ENCODE measurements around the gene EXOC4.

Gene EXOC4

GRCh38 chr7:133309333-133309732 is 56.5 kb downstream of the EXOC4 start:
- POLR2A ChIA-PET, result no interaction called here
- Histone ChIP-seq H3K27me3 (replicated peaks in 2 of 5; ENCODE audit: control insufficient read depth in 4 of 5, insufficient read depth in 5 of 5, low read length in 4 of 5) (no peaks in the 10 kb centered on the region), H3K4me1 (ENCODE audit: control extremely low read depth in 1 of 4, control insufficient read depth in 4 of 4, insufficient read depth in 4 of 4, low read length in 3 of 4) (no peaks in the 10 kb centered on the region), H3K36me3 (ENCODE audit: control insufficient read depth in 4 of 4, insufficient read depth in 4 of 4, low read length in 3 of 4) (peaks cover 17 to 54% (median 31%) of the 10 kb centered on the region in 4 experiments), H3K9me3 (ENCODE audit: control extremely low read depth in 1 of 5, control insufficient read depth in 4 of 5, insufficient read depth in 2 of 5, low read depth in 1 of 5, low read length in 4 of 5) (no peaks in the 10 kb centered on the region), H3K4me3 (ENCODE audit: control insufficient read depth in 1 of 7, extremely low read depth in 1 of 7, insufficient read depth in 4 of 7, low read depth in 2 of 7, low read length in 6 of 7) (no peak overlapping the region), H3K27ac (ENCODE audit: insufficient read depth in 1 of 2, low read depth in 1 of 2, low read length in 2 of 2, poor library complexity in 1 of 2, severe bottlenecking in 2 of 2) (no peak overlapping the region)
- CTCF ChIA-PET, result no interaction called here
- WGBS (ENCODE audit: insufficient coverage), result 100% methylated on average over 4 of the region's 6 CpGs
- no peak for DNase-seq

- H3K4me3 ChIP-seq (ENCODE audit: control insufficient read depth in 1 of 7, extremely low read depth in 1 of 7, insufficient read depth in 4 of 7, low read depth in 2 of 7, low read length in 6 of 7), result no peak overlapping the region
- ChIA-PET CTCF (no interaction called here), POLR2A (no interaction called here)
- H3K9me3 ChIP-seq (ENCODE audit: control extremely low read depth in 1 of 5, control insufficient read depth in 4 of 5, insufficient read depth in 2 of 5, low read depth in 1 of 5, low read length in 4 of 5), result no peaks in the 10 kb centered on the region
- WGBS (ENCODE audit: insufficient coverage), result 74% methylated on average over 3 of the region's 3 CpGs
- no peak overlapping the region for H3K27ac ChIP-seq (ENCODE audit: insufficient read depth in 1 of 2, low read depth in 1 of 2, low read length in 2 of 2, poor library complexity in 1 of 2, severe bottlenecking in 2 of 2)
- H3K27me3 ChIP-seq (replicated peaks in 2 of 5; ENCODE audit: control insufficient read depth in 4 of 5, insufficient read depth in 5 of 5, low read length in 4 of 5), result no peaks in the 10 kb centered on the region
- H3K36me3 ChIP-seq (ENCODE audit: control insufficient read depth in 4 of 4, insufficient read depth in 4 of 4, low read length in 3 of 4), result peaks cover 17 to 49% (median 32%) of the 10 kb centered on the region in 4 experiments
- no peaks in the 10 kb centered on the region for H3K4me1 ChIP-seq (ENCODE audit: control extremely low read depth in 1 of 4, control insufficient read depth in 4 of 4, insufficient read depth in 4 of 4, low read length in 3 of 4)
- DNase-seq, result no peak
Measured at GRCh38 chr7:133310232-133310862, 57.5 kb downstream of the EXOC4 start.

- ChIA-PET CTCF (no interaction called here), POLR2A (no interaction called here)
- peaks cover 6 to 23% (median 16%) of the 10 kb centered on the region in 4 experiments for H3K36me3 ChIP-seq (ENCODE audit: control insufficient read depth in 4 of 4, insufficient read depth in 4 of 4, low read length in 3 of 4)
- no peak overlapping the region for H3K4me3 ChIP-seq (ENCODE audit: control insufficient read depth in 1 of 7, extremely low read depth in 1 of 7, insufficient read depth in 4 of 7, low read depth in 2 of 7, low read length in 6 of 7)
- WGBS (ENCODE audit: insufficient coverage), result no CpG with 5 or more reads among the region's 1 CpG
- H3K9me3 ChIP-seq (ENCODE audit: control extremely low read depth in 1 of 5, control insufficient read depth in 4 of 5, insufficient read depth in 2 of 5, low read depth in 1 of 5, low read length in 4 of 5), result no peaks in the 10 kb centered on the region
- H3K27ac ChIP-seq (ENCODE audit: insufficient read depth in 1 of 2, low read depth in 1 of 2, low read length in 2 of 2, poor library complexity in 1 of 2, severe bottlenecking in 2 of 2), result no peak overlapping the region
- no peaks in the 10 kb centered on the region for H3K27me3 ChIP-seq (replicated peaks in 2 of 5; ENCODE audit: control insufficient read depth in 4 of 5, insufficient read depth in 5 of 5, low read length in 4 of 5)
- H3K4me1 ChIP-seq (ENCODE audit: control extremely low read depth in 1 of 4, control insufficient read depth in 4 of 4, insufficient read depth in 4 of 4, low read length in 3 of 4), result no peaks in the 10 kb centered on the region
- DNase-seq, result no peak
Measured at GRCh38 chr7:133313575-133313974, 60.7 kb downstream of the EXOC4 start.

GRCh38 chr7:133314084-133314483 is 61.2 kb downstream of the EXOC4 start:
- H3K4me1 ChIP-seq (ENCODE audit: control extremely low read depth in 1 of 4, control insufficient read depth in 4 of 4, insufficient read depth in 4 of 4, low read length in 3 of 4), result no peaks in the 10 kb centered on the region
- WGBS (ENCODE audit: insufficient coverage), result no CpG with 5 or more reads among the region's 1 CpG
- POLR2A ChIA-PET, result no interaction called here
- H3K4me3 ChIP-seq (ENCODE audit: control insufficient read depth in 1 of 7, extremely low read depth in 1 of 7, insufficient read depth in 4 of 7, low read depth in 2 of 7, low read length in 6 of 7), result no peak overlapping the region
- H3K9me3 ChIP-seq (ENCODE audit: control extremely low read depth in 1 of 5, control insufficient read depth in 4 of 5, insufficient read depth in 2 of 5, low read depth in 1 of 5, low read length in 4 of 5), result no peaks in the 10 kb centered on the region
- no peaks in the 10 kb centered on the region for H3K27me3 ChIP-seq (replicated peaks in 2 of 5; ENCODE audit: control insufficient read depth in 4 of 5, insufficient read depth in 5 of 5, low read length in 4 of 5)
- DNase-seq, result no peak
- peaks cover 6 to 18% (median 13%) of the 10 kb centered on the region in 4 experiments for H3K36me3 ChIP-seq (ENCODE audit: control insufficient read depth in 4 of 4, insufficient read depth in 4 of 4, low read length in 3 of 4)
- H3K27ac ChIP-seq (ENCODE audit: insufficient read depth in 1 of 2, low read depth in 1 of 2, low read length in 2 of 2, poor library complexity in 1 of 2, severe bottlenecking in 2 of 2), result no peak overlapping the region
- CTCF ChIA-PET, result no interaction called here

- Histone ChIP-seq H3K4me3 (ENCODE audit: control insufficient read depth in 1 of 7, extremely low read depth in 1 of 7, insufficient read depth in 4 of 7, low read depth in 2 of 7, low read length in 6 of 7) (no peak overlapping the region), H3K27ac (ENCODE audit: insufficient read depth in 1 of 2, low read depth in 1 of 2, low read length in 2 of 2, poor library complexity in 1 of 2, severe bottlenecking in 2 of 2) (no peak overlapping the region), H3K9me3 (ENCODE audit: control extremely low read depth in 1 of 5, control insufficient read depth in 4 of 5, insufficient read depth in 2 of 5, low read depth in 1 of 5, low read length in 4 of 5) (no peaks in the 10 kb centered on the region), H3K36me3 (ENCODE audit: control insufficient read depth in 4 of 4, insufficient read depth in 4 of 4, low read length in 3 of 4) (peaks cover 2 to 13% (median 8%) of the 10 kb centered on the region in 4 experiments), H3K4me1 (ENCODE audit: control extremely low read depth in 1 of 4, control insufficient read depth in 4 of 4, insufficient read depth in 4 of 4, low read length in 3 of 4) (no peaks in the 10 kb centered on the region), H3K27me3 (replicated peaks in 2 of 5; ENCODE audit: control insufficient read depth in 4 of 5, insufficient read depth in 5 of 5, low read length in 4 of 5) (no peaks in the 10 kb centered on the region)
- 100% methylated on average over 3 of the region's 6 CpGs for WGBS (ENCODE audit: insufficient coverage)
- DNase-seq, result no peak
- ChIA-PET POLR2A (no interaction called here), CTCF (no interaction called here)
Measured at GRCh38 chr7:133315332-133316040, 62.6 kb downstream of the EXOC4 start.

- ChIA-PET CTCF (interaction anchor here (0.7 to 1.1 kb wide), 2 partner anchors 18 to 34 kb away, joined by 3 to 4 read pairs; no protein-coding TSS in a partner anchor), POLR2A (no interaction called here)
- H3K9me3 ChIP-seq (ENCODE audit: control extremely low read depth in 1 of 5, control insufficient read depth in 4 of 5, insufficient read depth in 2 of 5, low read depth in 1 of 5, low read length in 4 of 5), result peaks cover 0 to 2% (median 0%) of the 10 kb centered on the region in 5 experiments
- DNase-seq, result no peak
- H3K4me3 ChIP-seq (ENCODE audit: control insufficient read depth in 1 of 7, extremely low read depth in 1 of 7, insufficient read depth in 4 of 7, low read depth in 2 of 7, low read length in 6 of 7), result no peak overlapping the region
- no peaks in the 10 kb centered on the region for H3K4me1 ChIP-seq (ENCODE audit: control extremely low read depth in 1 of 4, control insufficient read depth in 4 of 4, insufficient read depth in 4 of 4, low read length in 3 of 4)
- H3K27ac ChIP-seq (ENCODE audit: insufficient read depth in 1 of 2, low read depth in 1 of 2, low read length in 2 of 2, poor library complexity in 1 of 2, severe bottlenecking in 2 of 2), result no peak overlapping the region
- peaks cover 3 to 17% (median 7%) of the 10 kb centered on the region in 4 experiments for H3K36me3 ChIP-seq (ENCODE audit: control insufficient read depth in 4 of 4, insufficient read depth in 4 of 4, low read length in 3 of 4)
- H3K27me3 ChIP-seq (replicated peaks in 2 of 5; ENCODE audit: control insufficient read depth in 4 of 5, insufficient read depth in 5 of 5, low read length in 4 of 5), result no peaks in the 10 kb centered on the region
- no CpG with 5 or more reads among the region's 2 CpGs for WGBS (ENCODE audit: insufficient coverage)
Measured at GRCh38 chr7:133319842-133320241, 67.0 kb downstream of the EXOC4 start.

- no peaks in the 10 kb centered on the region for H3K27me3 ChIP-seq (replicated peaks in 2 of 5; ENCODE audit: control insufficient read depth in 4 of 5, insufficient read depth in 5 of 5, low read length in 4 of 5)
- WGBS (ENCODE audit: insufficient coverage), result 100% methylated on average over 1 of the region's 2 CpGs
Measured at GRCh38 chr7:133320891-133321290, 68.0 kb downstream of the EXOC4 start.

More at GRCh38 chr7:133320891-133321290, 68.0 kb downstream of the EXOC4 start:
- Histone ChIP-seq H3K9me3 (ENCODE audit: control extremely low read depth in 1 of 5, control insufficient read depth in 4 of 5, insufficient read depth in 2 of 5, low read depth in 1 of 5, low read length in 4 of 5) (peaks cover 0 to 2% (median 0%) of the 10 kb centered on the region in 5 experiments), H3K27ac (ENCODE audit: insufficient read depth in 1 of 2, low read depth in 1 of 2, low read length in 2 of 2, poor library complexity in 1 of 2, severe bottlenecking in 2 of 2) (no peak overlapping the region), H3K36me3 (ENCODE audit: control insufficient read depth in 4 of 4, insufficient read depth in 4 of 4, low read length in 3 of 4) (peaks cover 0 to 19% (median 7%) of the 10 kb centered on the region in 4 experiments), H3K4me3 (ENCODE audit: control insufficient read depth in 1 of 7, extremely low read depth in 1 of 7, insufficient read depth in 4 of 7, low read depth in 2 of 7, low read length in 6 of 7) (no peak overlapping the region), H3K4me1 (ENCODE audit: control extremely low read depth in 1 of 4, control insufficient read depth in 4 of 4, insufficient read depth in 4 of 4, low read length in 3 of 4) (no peaks in the 10 kb centered on the region)
- ChIA-PET POLR2A (no interaction called here), CTCF (no interaction called here)
- DNase-seq, result no peak
